SK-N-DZ (cell line): ENCODE data around the gene ARL15.

Source experiments
- DNase-seq: peaks from one replicate; pipeline ENCODE4 v3.0.0-alpha.2; 2015; ENCODE audit warnings: low spot score

ARL15 gene

GRCh38 chr5:53907827-53908226 lies 402.5 kb downstream of the ARL15 start:
- DNase-seq: no peak

- DNase-seq: no peak
Observed at GRCh38 chr5:53906736-53907135, 403.6 kb downstream of the ARL15 start.

- no peak for DNase-seq
Observed at GRCh38 chr5:53902296-53902907, 408.0 kb downstream of the ARL15 start.

GRCh38 chr5:53900677-53901076 lies 409.7 kb downstream of the ARL15 start:
- no peak for DNase-seq

GRCh38 chr5:53895091-53895683 lies 415.2 kb downstream of the ARL15 start:
- DNase-seq: no peak

- no peak for DNase-seq
Observed at GRCh38 chr5:53893626-53894025, 416.7 kb downstream of the ARL15 start.

GRCh38 chr5:53892224-53892623 lies 418.1 kb downstream of the ARL15 start:
- no peak for DNase-seq

- DNase-seq: no peak
Observed at GRCh38 chr5:53891159-53891558, 419.2 kb downstream of the ARL15 start.

GRCh38 chr5:53890490-53890889 lies 419.9 kb downstream of the ARL15 start:
- no peak for DNase-seq

GRCh38 chr5:53884844-53885243 lies 425.5 kb downstream of the ARL15 start:
- no peak for DNase-seq

- DNase-seq: no peak
Observed at GRCh38 chr5:53884417-53884816, 426.0 kb downstream of the ARL15 start.

- no peak for DNase-seq
Observed at GRCh38 chr5:53882676-53883031, 427.7 kb downstream of the ARL15 start.

- DNase-seq: no peak
Observed at GRCh38 chr5:53882006-53882675, 428.2 kb downstream of the ARL15 start.

GRCh38 chr5:53879708-53880323 lies 430.6 kb downstream of the ARL15 start:
- no peak for DNase-seq

GRCh38 chr5:53878015-53878414 lies 432.4 kb downstream of the ARL15 start:
- no peak for DNase-seq

GRCh38 chr5:53877243-53877642 lies 433.1 kb downstream of the ARL15 start:
- DNase-seq: no peak

- no peak for DNase-seq
Observed at GRCh38 chr5:53874409-53874808, 436.0 kb downstream of the ARL15 start.

- DNase-seq: no peak
Observed at GRCh38 chr5:53873235-53873634, 437.1 kb downstream of the ARL15 start.

- DNase-seq: no peak
Observed at GRCh38 chr5:53871775-53872174, 438.6 kb downstream of the ARL15 start.

GRCh38 chr5:53871050-53871449 lies 439.3 kb downstream of the ARL15 start:
- no peak for DNase-seq

- DNase-seq: no peak
Observed at GRCh38 chr5:53858700-53859456, 451.5 kb downstream of the ARL15 start.

GRCh38 chr5:53856506-53856905 lies 453.9 kb downstream of the ARL15 start:
- DNase-seq: no peak
